GM10248 (cell line): ENCODE results near the gene LYPD6.

Experiments
- CTCF ChIA-PET: fragments of 300-600 bp; sonication (Branson Sonifier 250); formaldehyde crosslinking; extraction: SDS; loops from one replicate; lab custom pipeline; 2021; ENCODE audit warnings: antibody characterized with exemption; lab: Yijun Ruan, JAX
- POLR2A ChIA-PET: fragments of 350-650 bp; sonication (Branson Sonifier 250); formaldehyde crosslinking; extraction: SDS; loops from one replicate; lab custom pipeline; 2020; ENCODE audit warnings: antibody characterized with exemption; lab: Yijun Ruan, JAX
- DNase-seq: peaks from one replicate; pipeline ENCODE4 v3.0.0; 2012; ENCODE audit errors: extremely low spot score
- TF ChIP-seq, protein P1 (sequence below): IDR thresholded peaks from 2 replicates; pipeline ENCODE4 v1.5.1; 2012; ENCODE audit warnings: mild to moderate bottlenecking, low read depth; ENCODE audit errors: extremely low read depth, missing control alignments, control extremely low read depth

Gene LYPD6

DNA sequence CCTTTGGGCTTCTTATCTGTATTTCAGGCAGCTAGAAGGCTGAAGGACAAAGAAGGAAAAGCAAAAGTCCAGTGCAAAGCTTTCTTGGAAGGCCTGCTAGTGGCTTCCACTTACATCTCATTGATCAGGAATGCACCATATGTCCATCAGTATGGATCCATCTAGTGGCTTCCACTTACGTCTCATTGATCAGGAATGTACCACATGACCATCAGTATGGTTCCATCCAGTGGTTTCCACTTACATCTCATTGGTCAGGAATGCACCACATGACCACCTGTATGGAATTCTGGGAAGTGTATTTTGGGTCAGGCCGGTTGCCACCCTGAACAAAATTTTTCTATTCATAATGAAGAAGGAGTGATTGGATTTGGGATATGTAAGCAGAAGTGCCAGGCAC is 70.6 kb downstream of the LYPD6 start:
- CTCF ChIA-PET = no interaction called here
- POLR2A ChIA-PET = no interaction called here
- TF ChIP-seq, protein P1, sequence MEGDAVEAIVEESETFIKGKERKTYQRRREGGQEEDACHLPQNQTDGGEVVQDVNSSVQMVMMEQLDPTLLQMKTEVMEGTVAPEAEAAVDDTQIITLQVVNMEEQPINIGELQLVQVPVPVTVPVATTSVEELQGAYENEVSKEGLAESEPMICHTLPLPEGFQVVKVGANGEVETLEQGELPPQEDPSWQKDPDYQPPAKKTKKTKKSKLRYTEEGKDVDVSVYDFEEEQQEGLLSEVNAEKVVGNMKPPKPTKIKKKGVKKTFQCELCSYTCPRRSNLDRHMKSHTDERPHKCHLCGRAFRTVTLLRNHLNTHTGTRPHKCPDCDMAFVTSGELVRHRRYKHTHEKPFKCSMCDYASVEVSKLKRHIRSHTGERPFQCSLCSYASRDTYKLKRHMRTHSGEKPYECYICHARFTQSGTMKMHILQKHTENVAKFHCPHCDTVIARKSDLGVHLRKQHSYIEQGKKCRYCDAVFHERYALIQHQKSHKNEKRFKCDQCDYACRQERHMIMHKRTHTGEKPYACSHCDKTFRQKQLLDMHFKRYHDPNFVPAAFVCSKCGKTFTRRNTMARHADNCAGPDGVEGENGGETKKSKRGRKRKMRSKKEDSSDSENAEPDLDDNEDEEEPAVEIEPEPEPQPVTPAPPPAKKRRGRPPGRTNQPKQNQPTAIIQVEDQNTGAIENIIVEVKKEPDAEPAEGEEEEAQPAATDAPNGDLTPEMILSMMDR = no peak
- DNase-seq = no peak

DNA sequence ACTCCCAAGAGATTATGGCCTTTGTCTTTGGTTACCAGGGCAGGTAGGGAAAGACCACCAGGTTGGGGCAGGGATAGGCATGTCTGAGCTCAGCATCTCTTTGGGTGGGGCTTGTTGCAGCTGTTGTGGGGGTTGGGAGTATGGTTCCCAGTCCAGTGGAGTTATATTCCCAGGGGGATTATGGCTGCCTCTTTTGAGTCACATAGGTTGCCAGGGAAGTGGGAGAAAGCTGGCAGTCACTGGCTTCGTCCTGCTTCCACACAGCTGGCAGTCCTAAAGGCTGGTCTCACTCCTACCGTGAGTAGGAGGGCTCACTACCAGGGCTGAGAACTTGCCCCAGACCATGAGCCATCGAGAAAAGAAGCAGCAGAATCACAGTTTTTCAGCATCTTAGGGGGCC is 79.1 kb downstream of the LYPD6 start:
- TF ChIP-seq, protein P1 = no peak
- CTCF ChIA-PET = interaction anchor here (1.2 kb wide), 1 partner anchor 22 kb away, joined by 3 read pairs; no protein-coding TSS in a partner anchor
- no peak for DNase-seq
- POLR2A ChIA-PET = no interaction called here

GRCh38 chr2:149410701-149411484 is 80.5 kb downstream of the LYPD6 start:
- TF ChIP-seq, protein P1 = no peak
- POLR2A ChIA-PET = no interaction called here
- CTCF ChIA-PET = no interaction called here
- DNase-seq = no peak

- ChIA-PET POLR2A (no interaction called here), CTCF (no interaction called here)
- TF ChIP-seq, protein P1 = no peak
- DNase-seq = no peak
Observed at GRCh38 chr2:149413487-149413886, 83.1 kb downstream of the LYPD6 start.

DNA sequence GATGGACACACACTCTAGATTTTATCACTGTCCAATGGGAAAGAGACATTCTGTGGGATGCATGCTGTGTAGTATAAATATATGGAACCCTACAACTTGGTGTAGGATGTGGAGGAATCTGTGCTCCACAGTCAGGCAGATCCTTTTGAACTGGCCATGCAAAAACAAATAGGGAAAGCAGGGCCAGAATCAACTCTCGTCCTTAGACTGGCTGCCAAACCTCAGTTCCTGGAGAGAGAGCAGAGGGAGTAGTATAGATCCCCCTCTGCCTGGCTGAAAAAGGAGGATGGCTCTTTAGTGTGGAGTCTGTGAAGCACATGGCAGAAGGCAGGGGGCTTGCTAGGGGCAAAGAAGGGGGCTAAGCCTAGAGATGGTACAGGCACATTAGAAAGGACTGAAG is 84.7 kb downstream of the LYPD6 start:
- TF ChIP-seq, protein P1 = no peak
- POLR2A ChIA-PET = no interaction called here
- DNase-seq = no peak
- CTCF ChIA-PET = interaction anchor here (1.6 kb wide), 1 partner anchor 9 kb away, joined by 4 read pairs; no protein-coding TSS in a partner anchor

DNA sequence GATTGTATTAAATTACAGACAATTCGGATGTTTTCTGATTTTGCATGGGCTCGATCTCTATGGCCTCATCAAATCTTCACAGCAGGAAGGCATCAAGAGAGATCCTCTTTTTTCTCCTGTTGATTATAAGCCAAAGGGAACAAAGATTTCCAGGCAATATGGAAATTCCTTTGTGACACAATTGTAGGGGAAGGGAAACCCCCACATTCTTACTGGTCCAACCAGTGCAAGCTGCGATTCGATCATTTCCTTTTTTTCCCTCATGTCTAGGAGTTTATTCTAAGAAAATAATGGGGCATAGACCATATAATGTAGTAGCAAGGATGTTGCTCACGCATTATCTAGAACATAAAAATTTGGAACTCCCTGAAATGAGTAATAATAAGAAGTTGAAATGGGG is 87.7 kb downstream of the LYPD6 start:
- ChIA-PET CTCF (no interaction called here), POLR2A (no interaction called here)
- no peak for DNase-seq
- TF ChIP-seq, protein P1 = no peak
